ENCODE data around the gene PHF2.

PHF2 gene

DNA sequence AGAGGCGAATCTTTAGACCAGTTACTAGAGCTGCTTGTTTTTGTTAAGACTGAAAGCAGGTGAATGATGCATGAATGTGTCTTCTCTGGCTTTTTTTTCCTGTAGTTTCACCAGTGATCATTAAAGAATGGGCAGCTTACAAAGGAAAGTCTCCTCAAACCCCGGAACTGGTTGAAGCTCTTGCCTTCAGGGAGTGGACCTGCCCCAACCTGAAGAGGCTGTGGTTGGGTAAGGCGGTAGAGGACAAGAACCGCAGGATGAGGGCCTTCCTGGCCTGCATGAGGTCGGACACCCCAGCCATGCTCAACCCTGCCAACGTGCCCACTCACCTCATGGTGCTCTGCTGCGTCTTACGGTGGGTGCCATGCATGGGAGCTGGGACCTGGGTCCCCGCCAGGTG is 33.3 kb upstream of the PHF2 start:
- Histone ChIP-seq H4K20me1 (ENCODE audit: insufficient read depth, low read length, poor library complexity, severe bottlenecking) (no peaks in the 10 kb centered on the region), H3K4me2 (ENCODE audit: low read depth, low read length, poor library complexity, severe bottlenecking) (no peak overlapping the region), H3K4me3 (ENCODE audit: low read length, poor library complexity, severe bottlenecking) (no peak overlapping the region), H3K9ac (ENCODE audit: low read depth, low read length, poor library complexity, severe bottlenecking) (no peak overlapping the region), H2AFZ (ENCODE audit: low read length) (no peak overlapping the region), H3K36me3 (ENCODE audit: insufficient read depth, low read length) (peaks cover 63% of the 10 kb centered on the region), H3K9me2 (replicated peaks; ENCODE audit: low read depth, low read length) (no peaks in the 10 kb centered on the region), H3K9me3 (ENCODE audit: insufficient read depth, low read depth, low read length) (no peaks in the 10 kb centered on the region), H3F3A (ENCODE audit: low read depth) (no peaks in the 10 kb centered on the region), H3K79me2 (ENCODE audit: insufficient read depth, low read length) (no peaks in the 10 kb centered on the region), H3K4me1 (ENCODE audit: insufficient read depth, low read length, poor library complexity, severe bottlenecking) (no peaks in the 10 kb centered on the region), H3K27me3 (ENCODE audit: insufficient read depth, low read length, poor library complexity, severe bottlenecking) (no peaks in the 10 kb centered on the region)
- TF ChIP-seq, protein P1, sequence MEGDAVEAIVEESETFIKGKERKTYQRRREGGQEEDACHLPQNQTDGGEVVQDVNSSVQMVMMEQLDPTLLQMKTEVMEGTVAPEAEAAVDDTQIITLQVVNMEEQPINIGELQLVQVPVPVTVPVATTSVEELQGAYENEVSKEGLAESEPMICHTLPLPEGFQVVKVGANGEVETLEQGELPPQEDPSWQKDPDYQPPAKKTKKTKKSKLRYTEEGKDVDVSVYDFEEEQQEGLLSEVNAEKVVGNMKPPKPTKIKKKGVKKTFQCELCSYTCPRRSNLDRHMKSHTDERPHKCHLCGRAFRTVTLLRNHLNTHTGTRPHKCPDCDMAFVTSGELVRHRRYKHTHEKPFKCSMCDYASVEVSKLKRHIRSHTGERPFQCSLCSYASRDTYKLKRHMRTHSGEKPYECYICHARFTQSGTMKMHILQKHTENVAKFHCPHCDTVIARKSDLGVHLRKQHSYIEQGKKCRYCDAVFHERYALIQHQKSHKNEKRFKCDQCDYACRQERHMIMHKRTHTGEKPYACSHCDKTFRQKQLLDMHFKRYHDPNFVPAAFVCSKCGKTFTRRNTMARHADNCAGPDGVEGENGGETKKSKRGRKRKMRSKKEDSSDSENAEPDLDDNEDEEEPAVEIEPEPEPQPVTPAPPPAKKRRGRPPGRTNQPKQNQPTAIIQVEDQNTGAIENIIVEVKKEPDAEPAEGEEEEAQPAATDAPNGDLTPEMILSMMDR (conservative IDR thresholded peaks at IDR 0.05; ENCODE audit: low read length) = no peak
- no peak for TF ChIP-seq EZH2phosphoT487 (IDR thresholded peaks at IDR 0.05; ENCODE audit: borderline replicate concordance)

DNA sequence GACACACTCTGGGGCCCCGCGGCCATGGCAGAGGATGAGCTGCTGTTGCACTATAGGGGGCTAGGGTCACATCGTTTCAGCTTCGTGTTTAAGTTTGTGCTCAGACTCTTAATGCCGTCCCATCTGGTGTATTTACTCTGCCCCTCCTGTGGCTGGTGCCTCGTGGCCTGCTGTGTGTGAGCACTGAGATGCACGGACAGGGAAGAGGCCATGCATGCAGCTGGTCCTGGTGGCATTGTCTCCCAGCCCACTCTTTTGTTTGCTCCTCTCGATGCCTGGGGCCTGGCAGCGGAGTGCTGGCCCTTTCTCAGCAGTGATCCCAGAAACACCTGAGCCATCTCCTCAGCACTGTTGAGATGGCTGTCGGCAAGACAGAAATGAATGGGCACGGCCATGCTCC is 30.0 kb upstream of the PHF2 start:
- H3K27me3 ChIP-seq (ENCODE audit: insufficient read depth, low read length, poor library complexity, severe bottlenecking) = no peaks in the 10 kb centered on the region
- H3K9me2 ChIP-seq (replicated peaks; ENCODE audit: low read depth, low read length) = no peaks in the 10 kb centered on the region
- no peaks in the 10 kb centered on the region for H3K79me2 ChIP-seq (ENCODE audit: insufficient read depth, low read length)
- H4K20me1 ChIP-seq (ENCODE audit: insufficient read depth, low read length, poor library complexity, severe bottlenecking) = no peaks in the 10 kb centered on the region
- H3K9me3 ChIP-seq (ENCODE audit: insufficient read depth, low read depth, low read length) = no peaks in the 10 kb centered on the region
- no peaks in the 10 kb centered on the region for H3F3A ChIP-seq (ENCODE audit: low read depth)
- H2AFZ ChIP-seq (ENCODE audit: low read length) = no peak overlapping the region
- H3K9ac ChIP-seq (ENCODE audit: low read depth, low read length, poor library complexity, severe bottlenecking) = no peak overlapping the region
- H3K4me3 ChIP-seq (ENCODE audit: low read length, poor library complexity, severe bottlenecking) = no peak overlapping the region
- peaks cover 68% of the 10 kb centered on the region for H3K36me3 ChIP-seq (ENCODE audit: insufficient read depth, low read length)
- H3K4me1 ChIP-seq (ENCODE audit: insufficient read depth, low read length, poor library complexity, severe bottlenecking) = no peaks in the 10 kb centered on the region
- TF ChIP-seq, protein P1 (conservative IDR thresholded peaks at IDR 0.05; ENCODE audit: low read length) = no peak
- no peak for TF ChIP-seq EZH2phosphoT487 (IDR thresholded peaks at IDR 0.05; ENCODE audit: borderline replicate concordance)
- H3K4me2 ChIP-seq (ENCODE audit: low read depth, low read length, poor library complexity, severe bottlenecking) = no peak overlapping the region

DNA sequence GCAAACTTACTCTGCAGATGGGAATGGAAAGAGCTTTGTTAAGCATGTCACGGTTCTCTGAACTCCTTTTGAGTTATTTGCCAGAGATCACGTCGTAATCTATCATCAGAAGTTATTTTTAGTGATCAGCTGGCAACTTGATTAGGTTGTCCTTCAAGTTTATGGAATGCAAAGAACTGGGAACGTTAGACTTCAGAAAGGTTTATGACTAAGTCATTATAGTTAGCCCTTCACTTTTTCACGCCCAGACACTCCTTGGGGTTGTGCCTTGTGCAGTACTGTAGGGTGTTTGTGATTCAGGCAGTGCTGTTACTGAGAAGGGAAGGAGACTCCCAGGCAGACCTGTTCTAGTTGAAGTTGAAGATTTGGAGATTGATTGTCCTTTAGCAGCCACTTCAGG is 26.8 kb upstream of the PHF2 start:
- TF ChIP-seq, protein P1 (conservative IDR thresholded peaks at IDR 0.05; ENCODE audit: low read length) = no peak
- no peak for TF ChIP-seq EZH2phosphoT487 (IDR thresholded peaks at IDR 0.05; ENCODE audit: borderline replicate concordance)
- Histone ChIP-seq H3K4me3 (ENCODE audit: low read length, poor library complexity, severe bottlenecking) (no peak overlapping the region), H2AFZ (ENCODE audit: low read length) (no peak overlapping the region), H3K36me3 (ENCODE audit: insufficient read depth, low read length) (peaks cover 71% of the 10 kb centered on the region), H3K4me1 (ENCODE audit: insufficient read depth, low read length, poor library complexity, severe bottlenecking) (no peaks in the 10 kb centered on the region), H3K79me2 (ENCODE audit: insufficient read depth, low read length) (no peaks in the 10 kb centered on the region), H3K4me2 (ENCODE audit: low read depth, low read length, poor library complexity, severe bottlenecking) (no peak overlapping the region), H3K9ac (ENCODE audit: low read depth, low read length, poor library complexity, severe bottlenecking) (no peak overlapping the region), H3K27me3 (ENCODE audit: insufficient read depth, low read length, poor library complexity, severe bottlenecking) (no peaks in the 10 kb centered on the region), H3K9me2 (replicated peaks; ENCODE audit: low read depth, low read length) (no peaks in the 10 kb centered on the region), H3F3A (ENCODE audit: low read depth) (no peaks in the 10 kb centered on the region), H4K20me1 (ENCODE audit: insufficient read depth, low read length, poor library complexity, severe bottlenecking) (no peaks in the 10 kb centered on the region), H3K9me3 (ENCODE audit: insufficient read depth, low read depth, low read length) (no peaks in the 10 kb centered on the region)
